GM23338 (cell line): Measurements from ENCODE around the gene KLHDC8A. TPM values are rescaled to one million over a fixed set of nuclear protein-coding genes. Genes with fewer than 3 reads are reported as not detected.

Source experiments
- ATAC-seq: fragments of 200-7000 bp; cut with Tn5 transposase; 3 replicates; pipeline ENCODE4 v1.9.1; 2020
- DNase-seq: peaks from one replicate; pipeline ENCODE4 v3.0.0-alpha.2; 2015; ENCODE audit warnings: low spot score
- H2AFZ ChIP-seq: fragments of 200-600 bp; sonication (generic); 2 replicates; pipeline ENCODE4 v1.8.0; 2016; ENCODE audit warnings: antibody characterized with exemption, mild to moderate bottlenecking, moderate library complexity
- H3F3A ChIP-seq: fragments of 200-600 bp; sonication (generic); replicated peaks from 2 replicates; pipeline ENCODE4 v1.8.0; 2017; ENCODE audit warnings: antibody characterized with exemption, mixed run types, low read depth
- H3K27ac ChIP-seq: fragments of 200-600 bp; sonication (generic); 2 replicates; pipeline ENCODE4 v1.6.1; 2016; ENCODE audit warnings: low read depth
- H3K27me3 ChIP-seq: fragments of 200-600 bp; sonication (generic); 2 replicates; pipeline ENCODE4 v1.8.0; 2016; ENCODE audit warnings: mild to moderate bottlenecking, mixed run types, moderate library complexity; ENCODE audit not compliant: insufficient read depth
- H3K36me3 ChIP-seq: fragments of 200-600 bp; sonication (generic); 2 replicates; pipeline ENCODE4 v1.8.0; 2016; ENCODE audit warnings: mild to moderate bottlenecking; ENCODE audit not compliant: insufficient read depth
- H3K4me1 ChIP-seq: fragments of 200-600 bp; sonication (generic); 2 replicates; pipeline ENCODE4 v1.8.0; 2016; ENCODE audit warnings: mild to moderate bottlenecking, moderate library complexity; ENCODE audit not compliant: insufficient read depth
- H3K4me2 ChIP-seq: fragments of 200-600 bp; sonication (generic); 2 replicates; pipeline ENCODE4 v1.7.1; 2017; ENCODE audit warnings: mixed run types
- H3K4me3 ChIP-seq: fragments of 200-600 bp; sonication (generic); 2 replicates; pipeline ENCODE4 v1.6.1; 2016; ENCODE audit warnings: mixed run types
- H3K79me2 ChIP-seq: fragments of 200-600 bp; sonication (generic); replicated peaks from 2 replicates; pipeline ENCODE4 v1.8.0; 2017; ENCODE audit warnings: mild to moderate bottlenecking; ENCODE audit not compliant: insufficient read depth
- H3K9me2 ChIP-seq: fragments of 200-600 bp; sonication (generic); 2 replicates; pipeline ENCODE4 v1.8.0; 2017; ENCODE audit not compliant: insufficient read depth
- H4K20me1 ChIP-seq: fragments of 200-600 bp; sonication (generic); replicated peaks from 2 replicates; pipeline ENCODE4 v1.8.0; 2017; ENCODE audit warnings: mild to moderate bottlenecking; ENCODE audit not compliant: insufficient read depth
- H3K27ac Mint-ChIP-seq: 2 replicates; pipeline ENCODE4 v1.8.0; 2020; ENCODE audit warnings: inconsistent platforms, mild to moderate bottlenecking, moderate library complexity, mixed read lengths
- H3K27me3 Mint-ChIP-seq: 3 replicates; pipeline ENCODE4 v1.8.0; 2022; ENCODE audit warnings: low read depth, mild to moderate bottlenecking, moderate library complexity, mixed read lengths, inconsistent platforms; ENCODE audit not compliant: insufficient read depth, poor library complexity
- H3K36me3 Mint-ChIP-seq: 3 replicates; pipeline ENCODE4 v1.8.0; 2021; ENCODE audit warnings: low read depth, mild to moderate bottlenecking, inconsistent platforms, moderate library complexity, mixed read lengths
- H3K4me1 Mint-ChIP-seq: 3 replicates; pipeline ENCODE4 v1.8.0; 2020; ENCODE audit warnings: mild to moderate bottlenecking, inconsistent platforms, mixed read lengths
- H3K4me3 Mint-ChIP-seq: 3 replicates; pipeline ENCODE4 v1.8.0; 2021; ENCODE audit warnings: moderate library complexity, mild to moderate bottlenecking, inconsistent platforms, mixed read lengths
- H3K9me3 Mint-ChIP-seq: 3 replicates; pipeline ENCODE4 v1.8.0; 2020; ENCODE audit warnings: moderate library complexity, mild to moderate bottlenecking, inconsistent platforms, mixed read lengths
- ETS1 ChIP-seq: IDR thresholded peaks from 2 replicates; pipeline ENCODE4 v1.6.1; 2016; ENCODE audit warnings: antibody characterized with exemption
- EZH2 ChIP-seq: fragments of 200-600 bp; sonication (generic); IDR thresholded peaks from one replicate; pipeline ENCODE4 v1.8.0; 2017; ENCODE audit warnings: antibody characterized with exemption, mild to moderate bottlenecking, low read depth; ENCODE audit not compliant: unreplicated experiment
- NANOG ChIP-seq: IDR thresholded peaks from 2 replicates; pipeline ENCODE4 v1.6.1; 2016; ENCODE audit warnings: antibody characterized with exemption, borderline replicate concordance
- POLR2AphosphoS5 ChIP-seq: IDR thresholded peaks from 2 replicates; pipeline ENCODE4 v1.6.1; 2016; ENCODE audit warnings: antibody characterized with exemption, low read depth
- ZNF114 ChIP-seq: fragments of 250-450 bp; sonication (Bioruptor Pico); IDR thresholded peaks from 2 replicates; pipeline ENCODE4 v1.5.0; 2020; ENCODE audit warnings: mild to moderate bottlenecking, moderate library complexity
- ZNF331 ChIP-seq: fragments of 250-450 bp; sonication (Bioruptor Pico); IDR thresholded peaks from 2 replicates; pipeline ENCODE4 v1.5.0; 2020; ENCODE audit warnings: low read depth, mild to moderate bottlenecking, moderate library complexity
- ZNF462 ChIP-seq: fragments of 250-450 bp; sonication (Bioruptor Pico); IDR thresholded peaks from 2 replicates; pipeline ENCODE4 v1.5.0; 2020; ENCODE audit warnings: mild to moderate bottlenecking, moderate library complexity
- polyA plus RNA-seq: library from polyadenylated mRNA; unstranded; fragments of >200 nt; fragmentation: Nextera tagmentation; extraction: Ambion mirVana; gene quantifications from 2 replicates; pipeline ENCODE4 v1.2.1, GENCODE V29; 2016
- total RNA-seq: library from RNA; depleted of rRNA; stranded (reverse); fragments of >200 nt; shearing (Covaris generic); gene quantifications from 2 replicates; pipeline ENCODE4 v1.2.3, GENCODE V29; 2014
- TF ChIP-seq, protein P1 (sequence below): IDR thresholded peaks from one replicate; pipeline ENCODE4 v1.6.1; 2018; ENCODE audit warnings: antibody characterized with exemption; ENCODE audit not compliant: unreplicated experiment

Gene KLHDC8A
- total and polyA plus RNA-seq, 2 experiments from 2014 or later = 1.7 to 2.8 TPM

DNA sequence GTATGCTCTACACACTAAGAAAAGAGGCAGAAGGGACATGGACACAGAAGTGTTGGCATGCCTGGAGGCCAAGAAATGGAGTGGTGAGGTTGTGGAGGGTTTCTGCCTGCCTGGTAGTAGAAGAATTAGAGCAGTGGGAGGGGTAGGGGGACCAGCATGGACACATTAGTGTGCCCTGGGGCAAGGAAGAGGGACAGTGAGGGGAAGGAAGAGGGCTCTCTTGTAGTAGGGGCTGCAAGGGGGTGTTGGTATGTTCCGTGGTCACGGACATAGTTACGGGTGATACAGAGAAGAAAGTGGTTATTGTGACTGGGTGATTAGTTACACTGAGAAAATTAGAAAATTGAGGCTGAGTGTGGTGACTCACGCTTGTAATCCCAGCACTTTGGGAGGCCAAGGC lies 41.9 kb upstream of the KLHDC8A start (continued):
- TF ChIP-seq, protein P1, sequence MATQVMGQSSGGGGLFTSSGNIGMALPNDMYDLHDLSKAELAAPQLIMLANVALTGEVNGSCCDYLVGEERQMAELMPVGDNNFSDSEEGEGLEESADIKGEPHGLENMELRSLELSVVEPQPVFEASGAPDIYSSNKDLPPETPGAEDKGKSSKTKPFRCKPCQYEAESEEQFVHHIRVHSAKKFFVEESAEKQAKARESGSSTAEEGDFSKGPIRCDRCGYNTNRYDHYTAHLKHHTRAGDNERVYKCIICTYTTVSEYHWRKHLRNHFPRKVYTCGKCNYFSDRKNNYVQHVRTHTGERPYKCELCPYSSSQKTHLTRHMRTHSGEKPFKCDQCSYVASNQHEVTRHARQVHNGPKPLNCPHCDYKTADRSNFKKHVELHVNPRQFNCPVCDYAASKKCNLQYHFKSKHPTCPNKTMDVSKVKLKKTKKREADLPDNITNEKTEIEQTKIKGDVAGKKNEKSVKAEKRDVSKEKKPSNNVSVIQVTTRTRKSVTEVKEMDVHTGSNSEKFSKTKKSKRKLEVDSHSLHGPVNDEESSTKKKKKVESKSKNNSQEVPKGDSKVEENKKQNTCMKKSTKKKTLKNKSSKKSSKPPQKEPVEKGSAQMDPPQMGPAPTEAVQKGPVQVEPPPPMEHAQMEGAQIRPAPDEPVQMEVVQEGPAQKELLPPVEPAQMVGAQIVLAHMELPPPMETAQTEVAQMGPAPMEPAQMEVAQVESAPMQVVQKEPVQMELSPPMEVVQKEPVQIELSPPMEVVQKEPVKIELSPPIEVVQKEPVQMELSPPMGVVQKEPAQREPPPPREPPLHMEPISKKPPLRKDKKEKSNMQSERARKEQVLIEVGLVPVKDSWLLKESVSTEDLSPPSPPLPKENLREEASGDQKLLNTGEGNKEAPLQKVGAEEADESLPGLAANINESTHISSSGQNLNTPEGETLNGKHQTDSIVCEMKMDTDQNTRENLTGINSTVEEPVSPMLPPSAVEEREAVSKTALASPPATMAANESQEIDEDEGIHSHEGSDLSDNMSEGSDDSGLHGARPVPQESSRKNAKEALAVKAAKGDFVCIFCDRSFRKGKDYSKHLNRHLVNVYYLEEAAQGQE = no peak
- no peak for TF ChIP-seq ETS1

- H3K9me2 ChIP-seq = no peaks in the 10 kb centered on the region
- DNase-seq (peak; percentile 92), ATAC-seq (peak; percentile 91)
- H3K36me3 ChIP-seq = no peaks in the 10 kb centered on the region
- no peak overlapping the region for H3K4me3 ChIP-seq
- Mint-ChIP-seq H3K9me3 (peaks cover 3% of the 10 kb centered on the region; the same call in 1 of the 3 replicates), H3K4me1 (peaks cover 6% of the 10 kb centered on the region; the same call in 2 of the 3 replicates), H3K27me3 (peaks cover 1% of the 10 kb centered on the region), H3K27ac (no peak overlapping the region), H3K4me3 (no peak overlapping the region), H3K36me3 (no peaks in the 10 kb centered on the region)
- H3K27ac ChIP-seq = no peak overlapping the region
- no peak overlapping the region for H3K4me2 ChIP-seq
- no peaks in the 10 kb centered on the region for H3K4me1 ChIP-seq
- no peaks in the 10 kb centered on the region for H3K79me2 ChIP-seq
- no peak overlapping the region for H2AFZ ChIP-seq
- no peaks in the 10 kb centered on the region for H4K20me1 ChIP-seq
- H3K27me3 ChIP-seq = no peaks in the 10 kb centered on the region
- H3F3A ChIP-seq = no peaks in the 10 kb centered on the region
- TF ChIP-seq EZH2 = no peak
- no peak for TF ChIP-seq POLR2AphosphoS5
- TF ChIP-seq, protein P1 = no peak
- no peak for TF ChIP-seq ZNF114 (CRISPR knock-in tag)
- no peak for TF ChIP-seq ZNF331 (CRISPR knock-in tag)
- TF ChIP-seq ZNF462 (CRISPR knock-in tag) = no peak
- TF ChIP-seq NANOG = no peak
- no peak for TF ChIP-seq ETS1
Observed at GRCh38 chr1:205396967-205397616, 40.4 kb upstream of the KLHDC8A start.
